H9 (cell line): ENCODE data around the gene CIAO1. TPM values are rescaled to one million over a fixed set of nuclear protein-coding genes. Genes with fewer than 3 reads are reported as not detected.

ENCODE experiments used
- DNase-seq: peaks from one replicate; pipeline ENCODE4 v3.0.0-alpha.2; 2017
- H2AFZ ChIP-seq: one replicate; pipeline ENCODE4 v1.6.1; 2013; ENCODE audit warnings: mild to moderate bottlenecking, low read length, control low read depth, moderate library complexity
- H2AK5ac ChIP-seq: 2 replicates; pipeline ENCODE4 v1.6.1; 2013; ENCODE audit warnings: low read length, control low read depth, mixed read lengths; ENCODE audit not compliant: insufficient read length
- H2BK120ac ChIP-seq: one replicate; pipeline ENCODE4 v1.6.1; 2013; ENCODE audit warnings: low read depth, mild to moderate bottlenecking, low read length, control low read depth, inconsistent platforms; ENCODE audit not compliant: poor library complexity, severe bottlenecking
- H2BK12ac ChIP-seq: 2 replicates; pipeline ENCODE4 v1.6.1; 2013; ENCODE audit warnings: low read length, control low read depth, mixed read lengths, low read depth; ENCODE audit not compliant: insufficient read length
- H2BK15ac ChIP-seq: 2 replicates; pipeline ENCODE4 v1.6.1; 2013; ENCODE audit warnings: low read depth, low read length, control low read depth
- H2BK20ac ChIP-seq: one replicate; pipeline ENCODE4 v1.6.1; 2013; ENCODE audit warnings: low read depth, mild to moderate bottlenecking, low read length, control low read depth, inconsistent platforms; ENCODE audit not compliant: poor library complexity, severe bottlenecking
- H2BK5ac ChIP-seq: 2 replicates; pipeline ENCODE4 v1.6.1; 2013; ENCODE audit warnings: low read length, control low read depth, mixed read lengths; ENCODE audit not compliant: insufficient read length
- H3K14ac ChIP-seq: 2 replicates; pipeline ENCODE4 v1.6.1; 2013; ENCODE audit warnings: low read length, control low read depth; ENCODE audit not compliant: insufficient read depth
- H3K18ac ChIP-seq: 2 replicates; pipeline ENCODE4 v1.6.1; 2013; ENCODE audit warnings: low read depth, mild to moderate bottlenecking, mixed read lengths, low read length, control low read depth; ENCODE audit not compliant: insufficient read length
- H3K23ac ChIP-seq: 2 replicates; pipeline ENCODE4 v1.6.1; 2013; ENCODE audit warnings: low read length, control low read depth, mixed read lengths, low read depth; ENCODE audit not compliant: insufficient read length
- H3K23me2 ChIP-seq: 2 replicates; pipeline ENCODE4 v1.6.1; 2013; ENCODE audit warnings: low read depth, mild to moderate bottlenecking, mixed read lengths, low read length, control low read depth; ENCODE audit not compliant: insufficient read length, poor library complexity, severe bottlenecking
- H3K27ac ChIP-seq: 2 replicates; pipeline ENCODE4 v1.5.1; 2013; ENCODE audit warnings: low read length, control low read depth, mixed read lengths, low read depth; ENCODE audit not compliant: insufficient read length
- H3K27me3 ChIP-seq: 2 replicates; pipeline ENCODE4 v1.6.1; 2013; ENCODE audit warnings: low read length, control low read depth, inconsistent platforms; ENCODE audit not compliant: insufficient read depth
- H3K4ac ChIP-seq: 2 replicates; pipeline ENCODE4 v1.6.1; 2013; ENCODE audit warnings: low read depth, mild to moderate bottlenecking, control low read depth, inconsistent platforms, low read length, moderate library complexity
- H3K4me1 ChIP-seq: 2 replicates; pipeline ENCODE4 v1.6.1; 2013; ENCODE audit warnings: low read length, control low read depth, inconsistent platforms; ENCODE audit not compliant: insufficient read depth
- H3K4me2 ChIP-seq: 2 replicates; pipeline ENCODE4 v1.6.1; 2013; ENCODE audit warnings: low read length, control low read depth, mixed read lengths; ENCODE audit not compliant: insufficient read length, insufficient read depth
- H3K56ac ChIP-seq: 2 replicates; pipeline ENCODE4 v1.6.1; 2013; ENCODE audit warnings: low read depth, mild to moderate bottlenecking, mixed read lengths, low read length, control low read depth; ENCODE audit not compliant: insufficient read length
- H3K79me1 ChIP-seq: 2 replicates; pipeline ENCODE4 v1.6.1; 2013; ENCODE audit warnings: low read depth, mild to moderate bottlenecking, moderate library complexity, low read length, control low read depth, inconsistent platforms; ENCODE audit not compliant: insufficient read depth, poor library complexity, severe bottlenecking
- H3K79me2 ChIP-seq: 2 replicates; pipeline ENCODE4 v1.6.1; 2013; ENCODE audit warnings: low read length, control low read depth, inconsistent platforms; ENCODE audit not compliant: insufficient read depth
- H3K9ac ChIP-seq: 2 replicates; pipeline ENCODE4 v1.6.1; 2013; ENCODE audit warnings: low read length, control low read depth, mixed read lengths; ENCODE audit not compliant: insufficient read length; ENCODE audit errors: extremely low read depth
- H3K9me3 ChIP-seq: one replicate; pipeline ENCODE4 v1.6.1; 2013; ENCODE audit warnings: low read depth, low read length, inconsistent platforms; ENCODE audit not compliant: control insufficient read depth
- H3T11ph ChIP-seq: one replicate; pipeline ENCODE4 v1.6.1; 2013; ENCODE audit warnings: mild to moderate bottlenecking, low read length, control low read depth, inconsistent platforms
- H4K20me1 ChIP-seq: one replicate; pipeline ENCODE4 v1.6.1; 2013; ENCODE audit not compliant: control insufficient read depth, insufficient read length, insufficient read depth
- H4K5ac ChIP-seq: 2 replicates; pipeline ENCODE4 v1.6.1; 2013; ENCODE audit warnings: low read depth, mild to moderate bottlenecking, mixed read lengths, low read length, control low read depth; ENCODE audit not compliant: insufficient read length
- H4K8ac ChIP-seq: replicated peaks from 2 replicates; pipeline ENCODE4 v1.6.1; 2013; ENCODE audit warnings: low read length, control low read depth, mixed read lengths, low read depth; ENCODE audit not compliant: insufficient read length
- H4K91ac ChIP-seq: 2 replicates; pipeline ENCODE4 v1.6.1; 2013; ENCODE audit warnings: low read depth, mild to moderate bottlenecking, moderate library complexity, mixed read lengths, low read length, control low read depth; ENCODE audit not compliant: insufficient read length
- H3K27ac Mint-ChIP-seq, 3 experiments: 2 replicates in 2 of 3; 3 replicates in 1 of 3; pipeline ENCODE4 v1.8.0; 2020 to 2021; ENCODE audit warnings: mixed read lengths in 3 of 3, mild to moderate bottlenecking in 1 of 3, moderate library complexity in 1 of 3
- H3K27me3 Mint-ChIP-seq: 2 replicates; pipeline ENCODE4 v1.8.0; 2021; ENCODE audit warnings: low read depth, mild to moderate bottlenecking, moderate library complexity, mixed read lengths
- H3K36me3 Mint-ChIP-seq, 3 experiments: 2 replicates in 2 of 3; 3 replicates in 1 of 3; pipeline ENCODE4 v1.8.0; 2020 to 2021; ENCODE audit warnings: low read depth in 3 of 3, mixed read lengths in 3 of 3; ENCODE audit not compliant: insufficient read depth in 1 of 3
- H3K4me1 Mint-ChIP-seq, 2 experiments: 2 replicates each; pipeline ENCODE4 v1.8.0; 2020; ENCODE audit warnings: mixed read lengths in 2 of 2
- H3K4me3 Mint-ChIP-seq, 2 experiments: 2 replicates in 1 of 2; 3 replicates in 1 of 2; pipeline ENCODE4 v1.8.0; 2020 to 2021; ENCODE audit warnings: mild to moderate bottlenecking in 2 of 2, mixed read lengths in 2 of 2, moderate library complexity in 1 of 2
- H3K9me3 Mint-ChIP-seq, 2 experiments: 2 replicates in 1 of 2; 3 replicates in 1 of 2; pipeline ENCODE4 v1.8.0; 2020; ENCODE audit warnings: mild to moderate bottlenecking in 2 of 2, mixed read lengths in 2 of 2, moderate library complexity in 1 of 2
- CTCF ChIP-seq: fragments of 200-600 bp; sonication (generic); conservative IDR thresholded peaks from 3 replicates; pipeline ENCODE4 v1.8.0; 2021; ENCODE audit warnings: antibody characterized with exemption, mild to moderate bottlenecking
- WGBS: extraction: QIAGEN DNeasy Blood & Tissue Kit; methylation state at CpG from one replicate; pipeline ENCODE4 v1.1.7; 2013; ENCODE audit warnings: missing lambda C conversion rate, low lambda C conversion rate, mixed read lengths; ENCODE audit not compliant: insufficient read length; ENCODE audit errors: extremely low coverage; 5-methylcytosine and 5-hydroxymethylcytosine counted together
- total RNA-seq: library from RNA; stranded (reverse); gene quantifications from 2 replicates; pipeline ENCODE4 v1.2.1, GENCODE V29; 2021

The CIAO1 gene
- total RNA-seq, 1 experiment from 2014 or later = 67.6 TPM

DNA sequence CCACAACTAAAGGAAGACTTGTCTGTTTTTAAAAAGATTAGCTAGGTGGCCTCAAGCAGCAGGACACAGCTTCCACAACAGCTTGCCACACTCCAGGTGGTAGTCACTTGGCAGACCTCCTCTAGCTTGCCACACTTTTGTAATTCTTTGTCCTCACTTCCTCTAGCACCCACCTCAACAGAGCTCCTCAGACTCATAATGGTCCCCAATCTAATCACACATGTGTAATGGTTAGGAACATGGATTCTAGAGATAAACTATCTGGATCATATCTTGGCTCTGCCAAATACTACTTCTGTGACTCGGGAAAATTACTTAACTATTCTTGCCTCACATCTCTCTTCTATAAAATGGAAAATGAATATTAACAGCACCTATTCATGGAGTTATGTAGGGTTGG is 35.8 kb downstream of the CIAO1 start:
- DNase-seq = no peak
- WGBS = no CpG with 5 or more reads among the region's 1 CpG
- Mint-ChIP-seq H3K27ac (no peak overlapping the region), H3K4me3 (no peak overlapping the region), H3K36me3 (peaks cover 60 to 76% (median 72%) of the 10 kb centered on the region in 3 experiments; a peak in 6 of 7 replicates), H3K4me1 (peaks cover 19 to 21% of the 10 kb centered on the region in 2 experiments), H3K9me3 (no peaks in the 10 kb centered on the region; a peak in 1 of 5 replicates), H3K27me3 (no peaks in the 10 kb centered on the region)
- no peak overlapping the region for H3T11ph ChIP-seq
- no peak overlapping the region for H3K14ac ChIP-seq
- no peak for TF ChIP-seq CTCF
- no peak overlapping the region for H2BK5ac ChIP-seq
- H2BK15ac ChIP-seq = no peak overlapping the region
- no peak overlapping the region for H3K4me2 ChIP-seq
- H4K20me1 ChIP-seq = no peaks in the 10 kb centered on the region
- no peak overlapping the region for H3K23ac ChIP-seq
- no peak overlapping the region for H3K56ac ChIP-seq
- no peaks in the 10 kb centered on the region for H3K79me1 ChIP-seq
- H2AFZ ChIP-seq = no peak overlapping the region
- peaks cover 9% of the 10 kb centered on the region for H3K23me2 ChIP-seq
- H4K91ac ChIP-seq = no peak overlapping the region
- H3K9ac ChIP-seq = no peak overlapping the region
- no peak overlapping the region for H3K18ac ChIP-seq
- no peak overlapping the region for H4K8ac ChIP-seq
- no peak overlapping the region for H4K5ac ChIP-seq
- peaks cover 5% of the 10 kb centered on the region; the same call in 1 of the 2 replicates for H3K79me2 ChIP-seq
- H3K9me3 ChIP-seq = no peaks in the 10 kb centered on the region
- no peak overlapping the region for H2BK120ac ChIP-seq
- no peak overlapping the region for H2BK12ac ChIP-seq
- no peak overlapping the region for H3K4ac ChIP-seq
- no peaks in the 10 kb centered on the region for H3K27me3 ChIP-seq
- H3K4me1 ChIP-seq = peaks cover 3% of the 10 kb centered on the region; the same call in 1 of the 2 replicates
- H2AK5ac ChIP-seq = no peak overlapping the region
- no peak overlapping the region for H3K27ac ChIP-seq
- no peak overlapping the region for H2BK20ac ChIP-seq
